Germinal center (tissue), 1 donor: ENCODE results near the gene CALD1.

Source experiments
- DNase-seq: peaks from one replicate; pipeline ENCODE4 v3.0.0; 2012; ENCODE audit warnings: mixed read lengths, low spot score

The CALD1 gene

GRCh38 chr7:134787064-134787463, 7.6 kb downstream of the CALD1 start:
- DNase-seq, result no peak

GRCh38 chr7:134787720-134788119, 8.3 kb downstream of the CALD1 start:
- no peak for DNase-seq

GRCh38 chr7:134788191-134788590, 8.8 kb downstream of the CALD1 start:
- DNase-seq, result no peak

GRCh38 chr7:134789967-134790685, 10.7 kb downstream of the CALD1 start:
- DNase-seq, result no peak

GRCh38 chr7:134792968-134793367, 13.5 kb downstream of the CALD1 start:
- no peak for DNase-seq

- DNase-seq, result no peak
Observed at GRCh38 chr7:134795231-134795630, 15.8 kb downstream of the CALD1 start.

- no peak for DNase-seq
Observed at GRCh38 chr7:134798155-134798554, 18.7 kb downstream of the CALD1 start.

- no peak for DNase-seq
Observed at GRCh38 chr7:134799377-134799776, 19.9 kb downstream of the CALD1 start.

GRCh38 chr7:134802762-134803161, 23.3 kb downstream of the CALD1 start:
- no peak for DNase-seq

GRCh38 chr7:134804351-134804750, 24.9 kb downstream of the CALD1 start:
- DNase-seq, result no peak

GRCh38 chr7:134804854-134805253, 25.4 kb downstream of the CALD1 start:
- no peak for DNase-seq

GRCh38 chr7:134806197-134806596, 26.8 kb downstream of the CALD1 start:
- no peak for DNase-seq

- DNase-seq, result no peak
Observed at GRCh38 chr7:134809616-134810015, 30.2 kb downstream of the CALD1 start.

GRCh38 chr7:134811765-134812164, 32.3 kb downstream of the CALD1 start:
- DNase-seq, result no peak

GRCh38 chr7:134813663-134814396, 34.4 kb downstream of the CALD1 start:
- DNase-seq, result no peak

- DNase-seq, result no peak
Observed at GRCh38 chr7:134814730-134815364, 35.4 kb downstream of the CALD1 start.

GRCh38 chr7:134818613-134819345, 39.3 kb downstream of the CALD1 start:
- DNase-seq, result no peak

GRCh38 chr7:134819401-134819800, 40.0 kb downstream of the CALD1 start:
- no peak for DNase-seq

GRCh38 chr7:134820295-134820694, 40.9 kb downstream of the CALD1 start:
- DNase-seq, result no peak

GRCh38 chr7:134820778-134821177, 41.3 kb downstream of the CALD1 start:
- no peak for DNase-seq

- DNase-seq, result no peak
Observed at GRCh38 chr7:134823400-134823799, 44.0 kb downstream of the CALD1 start.

- DNase-seq, result no peak
Observed at GRCh38 chr7:134825666-134826065, 46.2 kb downstream of the CALD1 start.
